SK-MEL-5 (cell line): ENCODE results near the gene TMEM52. TPM values are rescaled to one million over a fixed set of nuclear protein-coding genes. Genes with fewer than 3 reads are reported as not detected.

Experiments
- DNase-seq: peaks from one replicate; pipeline ENCODE4 v3.0.0-alpha.2; 2016; ENCODE audit warnings: low read depth, low spot score
- in situ Hi-C: cut with HindIII; loops from 2 replicates; pipeline ENCODE4 v1.10.0; 2016; ENCODE audit warnings: low sequenced_read_pairs, high pct_unique_total_duplicates, low pct_unique_long_range_greater_than_20kb
- total RNA-seq: library from RNA; depleted of rRNA; stranded (reverse); fragments of >200 nt; shearing (Covaris generic); gene quantifications from 2 replicates; pipeline ENCODE4 v1.2.3, GENCODE V29; 2014

Gene TMEM52
- total RNA-seq, 1 experiment from 2014 or later, result not detected

GRCh38 chr1:1954015-1954414, 34.9 kb upstream of the TMEM52 start:
- DNase-seq, result no peak
- in situ Hi-C loops, result no loop called here

GRCh38 chr1:1950940-1951339, 31.9 kb upstream of the TMEM52 start:
- no peak for DNase-seq
- in situ Hi-C loops, result no loop called here

DNA sequence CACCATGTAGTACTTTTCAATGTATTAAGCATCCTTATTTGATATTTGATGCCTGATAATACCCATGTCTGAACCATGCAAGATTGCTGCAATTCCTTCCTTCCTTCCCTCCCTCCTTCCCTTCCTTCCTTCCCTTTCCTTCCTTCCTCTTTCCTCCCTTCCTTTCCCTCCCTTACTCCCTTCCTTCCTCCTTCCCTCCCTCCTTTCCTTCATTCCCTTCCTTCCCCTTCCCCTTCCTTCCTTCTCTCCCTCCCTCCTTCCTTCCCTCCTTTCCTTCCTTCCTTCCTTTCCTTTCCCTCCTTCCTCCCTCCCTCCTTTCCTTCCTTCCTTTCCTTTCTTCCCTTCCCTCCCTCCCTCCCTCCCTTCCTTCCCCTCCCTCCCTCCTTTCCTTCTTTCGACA, 29.7 kb upstream of the TMEM52 start:
- in situ Hi-C loops, result no loop called here
- DNase-seq, result no peak

DNA sequence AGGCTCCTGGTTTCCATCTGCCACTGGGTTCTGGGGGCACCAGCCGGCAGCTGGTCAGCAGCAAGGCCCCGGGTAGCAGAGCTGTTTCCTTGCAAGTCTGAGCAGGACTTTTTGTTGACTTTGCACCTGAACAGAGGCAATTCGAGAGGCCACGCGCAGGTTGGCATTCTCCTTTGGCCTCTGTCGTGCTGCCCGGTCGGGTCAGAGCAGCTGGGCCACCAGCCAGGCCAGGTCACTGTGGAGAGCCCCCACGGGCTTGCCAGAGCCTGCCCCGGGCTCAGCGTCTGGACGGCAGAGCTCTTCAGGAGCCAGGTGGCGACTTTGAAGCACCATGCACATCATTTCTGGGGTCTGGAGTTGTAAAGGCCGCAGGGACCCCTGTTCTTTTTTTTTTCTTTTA, 28.4 kb upstream of the TMEM52 start:
- DNase-seq, result no peak
- in situ Hi-C loops, result no loop called here

GRCh38 chr1:1946540-1946939, 27.5 kb upstream of the TMEM52 start:
- no peak for DNase-seq
- in situ Hi-C loops, result no loop called here

- in situ Hi-C loops, result no loop called here
- no peak for DNase-seq
Measured at GRCh38 chr1:1945782-1946393, 26.8 kb upstream of the TMEM52 start.

DNA sequence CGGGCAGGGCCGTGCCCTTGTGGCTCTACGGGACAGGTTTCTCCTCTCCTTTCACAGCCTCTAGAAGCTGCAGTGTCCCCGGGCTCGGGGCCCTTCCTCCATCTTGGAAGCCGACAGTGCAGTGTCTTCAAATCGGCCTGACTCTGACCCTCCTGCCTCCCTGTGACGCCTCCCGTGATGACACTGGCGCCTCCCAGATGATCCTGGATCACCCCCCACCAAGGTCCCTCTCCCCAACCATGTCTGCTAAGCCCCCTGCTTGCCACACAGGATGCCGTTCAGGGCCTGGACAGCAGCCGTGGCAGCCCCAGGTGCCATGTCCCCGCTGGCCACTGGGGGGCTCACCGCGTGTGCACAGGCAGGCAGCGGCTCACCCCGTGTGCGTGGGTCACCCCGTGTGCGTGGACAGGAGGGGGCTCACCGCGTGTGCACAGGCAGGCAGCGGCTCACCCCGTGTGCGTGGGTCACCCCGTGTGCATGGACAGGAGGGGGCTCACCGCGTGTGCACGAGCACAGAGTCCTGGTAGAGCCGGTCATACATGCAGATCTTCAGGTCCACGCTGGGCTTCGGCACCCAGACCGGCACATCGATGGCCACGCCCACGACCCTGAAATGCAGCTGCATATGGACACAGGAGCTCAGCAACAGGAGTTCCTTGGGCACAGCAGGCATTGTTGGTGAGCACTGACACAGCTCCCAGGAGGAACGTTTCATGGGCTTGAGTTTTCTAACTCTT, 24.9 kb upstream of the TMEM52 start:
- peak; percentile 68 for DNase-seq
- in situ Hi-C loops, result no loop called here

DNA sequence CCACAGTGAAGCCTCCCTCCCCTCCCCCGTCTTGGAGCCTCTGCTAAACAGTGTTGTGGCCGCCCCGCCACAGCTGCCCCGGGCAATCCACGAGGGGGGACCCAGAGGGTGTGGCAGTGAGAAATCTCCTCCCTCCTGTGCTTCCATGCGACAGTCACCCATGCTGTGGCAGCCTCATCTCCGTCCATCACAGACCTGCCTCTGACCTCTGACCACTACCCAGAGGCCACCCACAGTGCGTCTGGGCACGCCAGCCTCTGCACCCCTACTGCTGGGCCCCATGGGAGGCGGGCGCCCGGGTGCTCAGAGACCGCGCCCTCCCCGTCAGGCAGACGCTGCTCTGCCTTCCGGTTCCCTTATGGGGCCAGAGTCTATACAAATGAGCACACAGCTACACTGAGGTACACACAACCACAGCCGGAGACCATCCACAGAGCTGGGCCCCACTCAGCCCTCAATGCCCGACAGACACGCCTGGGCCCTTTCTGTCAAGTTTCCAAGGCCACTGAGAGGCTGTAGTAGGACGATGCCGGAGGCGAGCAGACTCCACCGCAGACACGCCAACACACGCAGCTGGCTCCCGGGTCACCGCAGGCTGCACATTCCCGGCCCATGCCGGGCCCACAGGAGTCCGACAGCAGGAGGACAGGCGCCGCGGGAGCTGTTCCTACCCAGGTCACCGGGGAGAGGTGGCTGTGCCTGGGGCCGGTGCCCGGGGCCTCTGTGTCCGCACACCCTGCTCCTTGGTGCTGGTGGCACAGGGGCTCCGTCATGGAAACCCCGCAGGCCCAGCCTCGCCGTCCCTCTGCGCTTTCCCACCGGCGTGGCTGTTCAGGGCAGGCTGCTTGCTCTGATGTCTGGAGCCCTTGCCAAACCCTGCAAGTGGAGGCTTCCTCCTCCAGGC, 23.9 kb upstream of the TMEM52 start:
- in situ Hi-C loops, result no loop called here
- no peak for DNase-seq

GRCh38 chr1:1941868-1942752, 23.0 kb upstream of the TMEM52 start:
- no peak for DNase-seq
- in situ Hi-C loops, result no loop called here

DNA sequence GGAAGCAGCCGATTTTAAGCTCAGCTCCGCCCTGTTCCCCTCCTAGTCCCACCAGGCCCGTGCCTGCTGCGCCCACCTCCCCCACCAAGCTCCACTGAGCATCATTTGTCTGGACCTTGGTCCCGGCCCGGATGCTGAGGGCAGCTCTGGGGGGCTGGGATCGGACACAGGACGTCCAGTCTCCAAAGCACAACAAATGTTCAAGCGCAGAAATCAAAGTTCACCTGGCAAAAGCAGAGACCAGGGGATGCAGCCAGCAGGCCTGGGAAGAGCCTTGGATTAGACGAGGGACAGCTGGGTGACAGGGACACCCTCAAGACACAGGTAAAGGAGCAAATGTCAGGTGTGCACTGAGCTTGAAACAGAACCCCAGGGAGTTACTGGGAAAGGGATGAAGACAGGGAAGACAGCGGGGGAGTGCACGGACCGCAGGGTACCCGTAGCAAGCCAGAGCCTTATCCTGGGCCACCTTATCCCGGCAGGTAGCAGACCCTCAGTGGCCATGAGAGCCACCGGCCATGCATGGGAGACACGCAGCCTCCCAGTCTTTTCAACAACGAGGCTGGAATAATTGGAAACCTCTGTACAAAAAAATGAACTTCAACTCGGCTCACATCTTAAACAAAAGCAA, 22.2 kb upstream of the TMEM52 start:
- no peak for DNase-seq
- in situ Hi-C loops, result no loop called here

GRCh38 chr1:1940123-1940425, 21.0 kb upstream of the TMEM52 start:
- in situ Hi-C loops, result no loop called here

DNA sequence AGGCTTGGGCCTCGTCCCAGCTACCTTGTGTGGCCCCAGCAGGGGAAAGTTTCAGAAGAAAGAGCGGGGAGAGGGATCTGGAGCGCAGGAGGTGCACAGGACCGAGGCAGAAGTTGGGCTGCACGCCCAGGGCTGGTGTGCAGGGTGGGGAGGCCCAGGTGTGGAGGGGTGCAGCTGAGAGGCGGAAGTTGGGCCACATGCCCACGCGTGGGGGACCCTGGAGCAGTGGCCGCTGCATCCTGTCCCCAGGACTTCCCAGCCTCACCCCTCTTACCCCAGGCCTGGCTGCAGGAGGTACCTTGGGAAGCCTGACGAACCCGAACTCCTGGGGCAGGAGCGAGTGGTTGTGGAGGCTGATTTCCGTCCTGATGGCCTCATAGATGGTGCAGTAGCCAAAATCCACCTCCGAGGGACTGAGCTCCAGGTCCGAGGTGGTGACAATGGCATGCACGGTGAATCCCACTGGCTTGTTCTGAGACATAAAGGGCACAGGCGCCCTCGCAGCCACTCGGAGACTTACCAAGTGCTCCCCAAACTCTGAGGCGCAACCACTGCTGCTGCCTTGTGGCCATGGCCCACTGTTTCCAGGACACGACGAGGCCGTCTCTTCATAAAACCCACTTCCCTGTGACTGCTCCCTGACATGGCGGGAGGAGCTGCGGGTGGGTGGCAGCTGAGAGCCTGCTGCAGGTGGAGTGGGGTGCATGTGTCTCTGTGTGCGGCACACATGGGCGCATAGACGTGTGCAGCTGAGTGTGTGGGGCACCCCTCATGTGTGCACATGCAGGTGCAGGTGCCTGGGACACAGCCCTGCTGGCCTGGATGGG, 20.4 kb upstream of the TMEM52 start:
- no peak for DNase-seq
- in situ Hi-C loops, result no loop called here

More at GRCh38 chr1:1940123-1940425, 21.0 kb upstream of the TMEM52 start:
- DNase-seq, result no peak

DNA sequence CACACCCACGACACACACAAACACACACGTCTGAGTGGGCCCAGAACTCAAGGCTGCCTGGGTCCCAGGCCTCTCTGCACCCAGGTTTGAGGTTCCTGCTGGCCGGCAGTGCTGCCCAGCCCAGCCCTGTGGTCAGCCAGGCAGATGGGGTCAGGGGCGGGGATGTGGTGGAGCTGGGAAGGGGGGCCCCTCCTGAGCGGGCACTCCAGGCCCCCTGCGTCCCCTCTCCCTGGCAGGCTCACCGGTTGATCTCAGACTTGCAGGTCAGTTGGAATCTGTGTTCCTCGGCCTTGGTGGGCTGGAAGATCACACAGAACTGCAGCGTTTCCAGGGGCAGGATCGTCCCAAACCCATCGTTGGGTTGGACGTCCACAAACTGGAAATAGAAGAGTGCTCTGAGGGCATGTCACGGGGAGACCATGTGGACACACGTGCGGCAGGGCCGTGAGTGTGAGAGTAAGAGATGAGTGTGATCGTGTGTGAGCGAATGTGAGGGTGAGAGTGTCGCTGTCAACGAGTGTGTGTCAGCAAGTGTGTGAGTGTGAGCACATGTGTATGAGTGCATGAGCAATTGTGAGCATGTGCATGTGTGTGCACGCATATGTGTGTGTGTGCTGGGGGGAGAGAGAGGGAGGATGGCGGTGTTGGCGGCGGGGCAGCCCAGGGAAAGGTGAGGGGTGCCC, 19.7 kb upstream of the TMEM52 start:
- in situ Hi-C loops, result no loop called here
- DNase-seq, result no peak

- in situ Hi-C loops, result no loop called here
Measured at GRCh38 chr1:1938276-1938573, 19.1 kb upstream of the TMEM52 start.

GRCh38 chr1:1937549-1938275, 18.6 kb upstream of the TMEM52 start:
- in situ Hi-C loops, result no loop called here
- DNase-seq, result no peak

More at GRCh38 chr1:1938276-1938573, 19.1 kb upstream of the TMEM52 start:
- no peak for DNase-seq

- DNase-seq, result no peak
- in situ Hi-C loops, result no loop called here
Measured at GRCh38 chr1:1937061-1937460, 18.0 kb upstream of the TMEM52 start.
